B cell (primary cell): ENCODE measurements around the gene PKNOX2. TPM values are rescaled to one million over a fixed set of nuclear protein-coding genes. Genes with fewer than 3 reads are reported as not detected.

Source experiments
- ATAC-seq: fragments of 200-7000 bp; cut with Tn5 transposase; one replicate; pipeline ENCODE4 v1.10.0; 2021; ENCODE audit warnings: low read depth, mild to moderate bottlenecking, moderate number of reproducible peaks, moderate library complexity
- CTCF ChIA-PET: fragments of 350-600 bp; sonication (Branson Sonifier 250); formaldehyde crosslinking; loops from one replicate; lab custom pipeline; 2021; ENCODE audit warnings: antibody characterized with exemption, inconsistent platforms; lab: Charles Lee
- POLR2A ChIA-PET: fragments of 350-600 bp; sonication (Branson Sonifier 250); formaldehyde crosslinking; loops from one replicate; lab custom pipeline; 2021; ENCODE audit warnings: antibody characterized with exemption; lab: Charles Lee
- DNase-seq: peaks from one replicate; pipeline ENCODE4 v3.0.0; 2013
- H2AFZ ChIP-seq: 2 replicates; pipeline ENCODE4 v1.6.1; 2012; ENCODE audit warnings: mild to moderate bottlenecking, low read depth, low read length; ENCODE audit not compliant: insufficient read depth, poor library complexity, severe bottlenecking
- H3K27ac ChIP-seq, 2 donors: 1 replicate in 1 of 2; 2 replicates in 1 of 2; pipeline ENCODE4 v1.5.1; 2012 to 2013; ENCODE audit warnings: low read length in 2 of 2, mild to moderate bottlenecking in 2 of 2, moderate library complexity in 1 of 2
- H3K27me3 ChIP-seq, 4 experiments: fragments of 200-600 bp in 1 of 4; sonication (generic) in 1 of 4; replicated peaks in 1 of 4; 1 replicate in 2 of 4; 2 replicates in 2 of 4; pipeline versions ENCODE4 v1.6.1 to v1.7.0; 2013 to 2016; ENCODE audit warnings: low read length in 3 of 4, mild to moderate bottlenecking in 2 of 4, mixed read lengths in 1 of 4, moderate library complexity in 1 of 4; ENCODE audit not compliant: insufficient read depth in 4 of 4, control insufficient read depth in 3 of 4; ENCODE audit errors: control extremely low read depth in 1 of 4
- H3K36me3 ChIP-seq, 2 experiments: replicated peaks in 1 of 2; 1 replicate in 1 of 2; 2 replicates in 1 of 2; pipeline versions ENCODE4 v1.6.1 to v1.7.1; 2013; ENCODE audit warnings: low read length in 1 of 2; ENCODE audit not compliant: insufficient read depth in 2 of 2, control insufficient read depth in 1 of 2; ENCODE audit errors: control extremely low read depth in 1 of 2, extremely low read depth in 1 of 2
- H3K4me1 ChIP-seq, 2 donors: fragments of 200-600 bp in 1 of 2; sonication (generic) in 1 of 2; 1 replicate in 1 of 2; 2 replicates in 1 of 2; pipeline versions ENCODE4 v1.5.1 to v1.6.1; 2013 to 2017; ENCODE audit warnings: low read length in 2 of 2; ENCODE audit not compliant: control insufficient read depth in 2 of 2, insufficient read depth in 2 of 2
- H3K4me2 ChIP-seq: replicated peaks from 2 replicates; pipeline ENCODE3; 2012; ENCODE audit warnings: mild to moderate bottlenecking, low read depth, low read length; ENCODE audit not compliant: poor library complexity, severe bottlenecking
- H3K4me3 ChIP-seq, 5 experiments: fragments of 200-600 bp in 1 of 5; sonication (generic) in 1 of 5; 1 replicate in 3 of 5; 2 replicates in 2 of 5; pipeline versions ENCODE4 v1.5.1 to v1.7.0; 2011 to 2016; ENCODE audit warnings: low read length in 4 of 5, mild to moderate bottlenecking in 4 of 5, low read depth in 2 of 5, control low read depth in 1 of 5, moderate library complexity in 1 of 5; ENCODE audit not compliant: insufficient read depth in 1 of 5; ENCODE audit errors: control extremely low read depth in 1 of 5, extremely low read depth in 1 of 5
- H3K79me2 ChIP-seq: fragments of 200-600 bp; sonication (generic); one replicate; pipeline ENCODE4 v1.6.0; 2016; ENCODE audit warnings: low read length; ENCODE audit not compliant: control insufficient read depth, insufficient read depth
- H3K9ac ChIP-seq: fragments of 200-600 bp; sonication (generic); 2 replicates; pipeline ENCODE4 v1.6.1; 2017; ENCODE audit warnings: mild to moderate bottlenecking, low read length, moderate library complexity
- H3K9me3 ChIP-seq, 3 donors: one replicate each; pipeline versions ENCODE4 v1.6.1 to v1.7.1; 2013; ENCODE audit warnings: low read length in 2 of 3; ENCODE audit not compliant: control insufficient read depth in 2 of 3, insufficient read depth in 1 of 3; ENCODE audit errors: control extremely low read depth in 1 of 3
- H4K20me1 ChIP-seq: 2 replicates; pipeline ENCODE4 v1.6.0; 2012; ENCODE audit warnings: mild to moderate bottlenecking, low read length; ENCODE audit not compliant: insufficient read depth, control insufficient read depth, poor library complexity, severe bottlenecking
- H3K27ac Mint-ChIP-seq: one replicate; pipeline ENCODE4 v1.8.0; 2021; ENCODE audit warnings: mixed read lengths
- H3K27me3 Mint-ChIP-seq: one replicate; pipeline ENCODE4 v1.8.0; 2021; ENCODE audit warnings: mixed read lengths
- H3K4me1 Mint-ChIP-seq: one replicate; pipeline ENCODE4 v1.8.0; 2021; ENCODE audit warnings: mixed read lengths
- H3K4me3 Mint-ChIP-seq: one replicate; pipeline ENCODE4 v1.8.0; 2021; ENCODE audit warnings: mixed read lengths
- H3K9me3 Mint-ChIP-seq: one replicate; pipeline ENCODE4 v1.8.0; 2022; ENCODE audit warnings: mixed read lengths; ENCODE audit not compliant: insufficient read depth
- CTCF ChIP-seq: fragments of 200-600 bp; IDR thresholded peaks from one replicate; pipeline ENCODE4 v1.8.0; 2022; ENCODE audit warnings: antibody characterized with exemption, mild to moderate bottlenecking
- EZH2 ChIP-seq: IDR thresholded peaks from 2 replicates; pipeline ENCODE4 v1.6.1; 2012; ENCODE audit warnings: borderline replicate concordance, low read depth, mild to moderate bottlenecking, moderate library complexity, low read length; ENCODE audit not compliant: insufficient read depth, poor library complexity, severe bottlenecking
- whole genome bisulfite sequencing: methylation state at CpG from one replicate; pipeline ENCODE4 v1.1.5; 2013; ENCODE audit warnings: missing lambda C conversion rate; ENCODE audit not compliant: insufficient coverage; 5-methylcytosine and 5-hydroxymethylcytosine counted together
- intact Hi-C: fragments of 100-400 bp; cut with micrococcal nuclease; formaldehyde crosslinking; loops from one replicate; pipeline ENCODE4 v1.10.0; 2022
- polyA plus RNA-seq: library from polyadenylated mRNA; depleted of rRNA; stranded (reverse); fragments of >200 nt; gene quantifications from 2 replicates; pipeline ENCODE4 v1.2.3, GENCODE V29; 2012
- total RNA-seq, 2 donors: library from RNA; stranded (reverse); fragments of 120-200 nt in 1 of 2; gene quantifications; 1 replicate in 1 of 2; 2 replicates in 1 of 2; pipeline versions ENCODE4 v1.2.3 to v1.2.4, GENCODE V29; 2013 to 2022

The PKNOX2 gene
- total and polyA plus RNA-seq, 2 donors (not counting 1 experiment from before 2014, with no cell fraction given): not detected

- Mint-ChIP-seq H3K27me3 (peaks cover 16% of the 10 kb centered on the region), H3K27ac (no peak overlapping the region), H3K9me3 (no peaks in the 10 kb centered on the region), H3K4me1 (peaks cover 2% of the 10 kb centered on the region), H3K4me3 (no peak overlapping the region)
- Histone ChIP-seq H3K36me3 (no peaks in the 10 kb centered on the region), H2AFZ (no peak overlapping the region), H3K27ac (no peak overlapping the region), H4K20me1 (no peaks in the 10 kb centered on the region), H3K9ac (no peak overlapping the region), H3K9me3 (no peaks in the 10 kb centered on the region), H3K4me1 (peaks cover 0 to 4% of the 10 kb centered on the region in 2 donors), H3K27me3 (peaks cover 0 to 4% (median 0%) of the 10 kb centered on the region in 4 experiments), H3K79me2 (no peaks in the 10 kb centered on the region), H3K4me2 (no peak overlapping the region), H3K4me3 (no peak overlapping the region)
- 88% methylated on average over 26 of the region's 32 CpGs for WGBS
- intact Hi-C loops: no loop called here
- CTCF ChIA-PET: no interaction called here
- TF ChIP-seq EZH2 (no peak), CTCF (no peak)
- no peak for ATAC-seq
- POLR2A ChIA-PET: no interaction called here
- DNase-seq: no peak
Measured at GRCh38 chr11:125351033-125351867, 186.7 kb downstream of the PKNOX2 start.

GRCh38 chr11:125351868-125352250 is 187.3 kb downstream of the PKNOX2 start:
- Histone ChIP-seq H3K27ac (no peak overlapping the region), H3K36me3 (no peaks in the 10 kb centered on the region), H4K20me1 (no peaks in the 10 kb centered on the region), H3K4me1 (peaks cover 0 to 4% of the 10 kb centered on the region in 2 donors), H3K9ac (no peak overlapping the region), H3K4me2 (no peak overlapping the region), H2AFZ (no peak overlapping the region), H3K4me3 (no peak overlapping the region), H3K27me3 (peaks cover 0 to 4% (median 0%) of the 10 kb centered on the region in 4 experiments), H3K9me3 (no peaks in the 10 kb centered on the region), H3K79me2 (no peaks in the 10 kb centered on the region)
- ChIA-PET CTCF (no interaction called here), POLR2A (no interaction called here)
- TF ChIP-seq EZH2: no peak
- TF ChIP-seq CTCF: no peak
- Mint-ChIP-seq H3K4me3 (no peak overlapping the region), H3K27me3 (peaks cover 16% of the 10 kb centered on the region), H3K4me1 (peaks cover 2% of the 10 kb centered on the region), H3K27ac (no peak overlapping the region), H3K9me3 (no peaks in the 10 kb centered on the region)
- ATAC-seq (no peak), DNase-seq (no peak)
- intact Hi-C loops: no loop called here
- over 99% methylated on average over 5 of the region's 6 CpGs for WGBS
